OCI-LY7 (cell line): Measurements from ENCODE around the gene SH3RF3.

Source experiments
- EZH2phosphoT487 ChIP-seq: fragments of 200-600 bp; sonication (generic); IDR thresholded peaks from 2 replicates; pipeline ENCODE4 v1.6.1; 2018; ENCODE audit warnings: low read depth, borderline replicate concordance, mild to moderate bottlenecking, mixed run types, antibody characterized with exemption, low read length, moderate library complexity, mixed read lengths
- TF ChIP-seq, protein P1 (sequence below): fragments of 200-600 bp; sonication (generic); conservative IDR thresholded peaks from 2 replicates; pipeline ENCODE4 v1.5.1; 2014; ENCODE audit warnings: mild to moderate bottlenecking, antibody characterized with exemption, low read length, moderate library complexity, mixed read lengths

- TF ChIP-seq, protein P1, sequence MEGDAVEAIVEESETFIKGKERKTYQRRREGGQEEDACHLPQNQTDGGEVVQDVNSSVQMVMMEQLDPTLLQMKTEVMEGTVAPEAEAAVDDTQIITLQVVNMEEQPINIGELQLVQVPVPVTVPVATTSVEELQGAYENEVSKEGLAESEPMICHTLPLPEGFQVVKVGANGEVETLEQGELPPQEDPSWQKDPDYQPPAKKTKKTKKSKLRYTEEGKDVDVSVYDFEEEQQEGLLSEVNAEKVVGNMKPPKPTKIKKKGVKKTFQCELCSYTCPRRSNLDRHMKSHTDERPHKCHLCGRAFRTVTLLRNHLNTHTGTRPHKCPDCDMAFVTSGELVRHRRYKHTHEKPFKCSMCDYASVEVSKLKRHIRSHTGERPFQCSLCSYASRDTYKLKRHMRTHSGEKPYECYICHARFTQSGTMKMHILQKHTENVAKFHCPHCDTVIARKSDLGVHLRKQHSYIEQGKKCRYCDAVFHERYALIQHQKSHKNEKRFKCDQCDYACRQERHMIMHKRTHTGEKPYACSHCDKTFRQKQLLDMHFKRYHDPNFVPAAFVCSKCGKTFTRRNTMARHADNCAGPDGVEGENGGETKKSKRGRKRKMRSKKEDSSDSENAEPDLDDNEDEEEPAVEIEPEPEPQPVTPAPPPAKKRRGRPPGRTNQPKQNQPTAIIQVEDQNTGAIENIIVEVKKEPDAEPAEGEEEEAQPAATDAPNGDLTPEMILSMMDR, result no peak
- TF ChIP-seq EZH2phosphoT487, result no peak
Observed at GRCh38 chr2:109148991-109149645, 20.1 kb downstream of the SH3RF3 start.
